BJ (cell line): ENCODE data around the gene C1GALT1. TPM values are rescaled to one million over a fixed set of nuclear protein-coding genes. Genes with fewer than 3 reads are reported as not detected.
"Not testable (repeated sequence)": the region's sequence is repeated elsewhere in the genome, so short reads cannot be mapped to it uniquely, and the experiment has no call there.

ENCODE experiments used
- CTCF ChIA-PET: fragments of 350-600 bp; formaldehyde crosslinking; extraction: SDS; loops from one replicate; lab custom pipeline; 2021; ENCODE audit warnings: antibody characterized with exemption, inconsistent platforms; lab: Yijun Ruan, JAX
- POLR2A ChIA-PET: fragments of 300-600 bp; sonication (Branson Sonifier 250); formaldehyde crosslinking; extraction: SDS; loops from one replicate; lab custom pipeline; 2021; ENCODE audit warnings: antibody characterized with exemption; lab: Charles Lee
- DNase-seq: peaks from one replicate; pipeline ENCODE4 v3.0.0-alpha.2; 2011; ENCODE audit warnings: low read depth
- H3K27me3 ChIP-seq: 2 replicates; pipeline ENCODE4 v1.6.0; 2011; ENCODE audit warnings: low read length; ENCODE audit not compliant: control insufficient read depth, insufficient read depth
- H3K36me3 ChIP-seq: 2 replicates; pipeline ENCODE4 v1.5.1; 2011; ENCODE audit warnings: low read length; ENCODE audit not compliant: control insufficient read depth, insufficient read depth
- H3K4me3 ChIP-seq: 2 replicates; pipeline ENCODE4 v1.5.1; 2011; ENCODE audit warnings: low read depth, mild to moderate bottlenecking, control low read depth, low read length
- CTCF ChIP-seq: IDR thresholded peaks from 2 replicates; pipeline ENCODE4 v1.5.1; 2011; ENCODE audit warnings: low read depth, mild to moderate bottlenecking, control low read depth, inconsistent platforms, low read length, moderate library complexity; ENCODE audit not compliant: insufficient read depth
- polyA plus RNA-seq: library from polyadenylated mRNA; depleted of rRNA; stranded (reverse); fragments of >200 nt; gene quantifications from 2 replicates; pipeline ENCODE4 v1.2.3, GENCODE V29; 2011

C1GALT1 gene
- polyA plus RNA-seq, 1 experiment: 7.9 TPM

GRCh38 chr7:7190142-7190541, 7.8 kb downstream of the C1GALT1 start:
- no peak overlapping the region for H3K4me3 ChIP-seq
- POLR2A ChIA-PET: no interaction called here
- H3K36me3 ChIP-seq: no peaks in the 10 kb centered on the region
- no peak for TF ChIP-seq CTCF
- DNase-seq: no peak
- CTCF ChIA-PET: interaction anchor here (1.0 to 1.2 kb wide), 2 partner anchors 13 to 87 kb away, joined by 3 to 6 read pairs; no protein-coding TSS in a partner anchor
- H3K27me3 ChIP-seq: no peaks in the 10 kb centered on the region

DNA sequence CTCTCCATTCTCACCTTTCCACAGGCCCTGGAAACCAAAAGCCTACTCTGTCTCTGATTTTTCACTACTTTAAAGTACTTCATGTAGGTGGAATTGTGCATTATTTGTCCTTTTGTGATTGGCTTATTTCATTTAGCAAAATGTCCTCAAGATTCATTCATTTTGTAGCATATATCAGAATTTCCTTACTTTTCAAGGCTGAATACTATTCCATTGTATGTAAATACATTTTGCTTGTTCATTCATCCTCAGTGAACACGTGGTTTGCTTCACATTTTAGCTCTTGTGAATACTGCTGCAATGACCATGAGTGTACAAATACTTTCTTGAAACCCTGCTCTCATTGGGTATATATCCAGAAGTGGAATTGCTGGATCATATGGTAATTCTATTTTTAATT, 8.8 kb downstream of the C1GALT1 start:
- no peaks in the 10 kb centered on the region for H3K36me3 ChIP-seq
- H3K27me3 ChIP-seq: no peaks in the 10 kb centered on the region
- no peak for TF ChIP-seq CTCF
- ChIA-PET POLR2A (no interaction called here), CTCF (no interaction called here)
- H3K4me3 ChIP-seq: no peak overlapping the region
- no peak for DNase-seq

DNA sequence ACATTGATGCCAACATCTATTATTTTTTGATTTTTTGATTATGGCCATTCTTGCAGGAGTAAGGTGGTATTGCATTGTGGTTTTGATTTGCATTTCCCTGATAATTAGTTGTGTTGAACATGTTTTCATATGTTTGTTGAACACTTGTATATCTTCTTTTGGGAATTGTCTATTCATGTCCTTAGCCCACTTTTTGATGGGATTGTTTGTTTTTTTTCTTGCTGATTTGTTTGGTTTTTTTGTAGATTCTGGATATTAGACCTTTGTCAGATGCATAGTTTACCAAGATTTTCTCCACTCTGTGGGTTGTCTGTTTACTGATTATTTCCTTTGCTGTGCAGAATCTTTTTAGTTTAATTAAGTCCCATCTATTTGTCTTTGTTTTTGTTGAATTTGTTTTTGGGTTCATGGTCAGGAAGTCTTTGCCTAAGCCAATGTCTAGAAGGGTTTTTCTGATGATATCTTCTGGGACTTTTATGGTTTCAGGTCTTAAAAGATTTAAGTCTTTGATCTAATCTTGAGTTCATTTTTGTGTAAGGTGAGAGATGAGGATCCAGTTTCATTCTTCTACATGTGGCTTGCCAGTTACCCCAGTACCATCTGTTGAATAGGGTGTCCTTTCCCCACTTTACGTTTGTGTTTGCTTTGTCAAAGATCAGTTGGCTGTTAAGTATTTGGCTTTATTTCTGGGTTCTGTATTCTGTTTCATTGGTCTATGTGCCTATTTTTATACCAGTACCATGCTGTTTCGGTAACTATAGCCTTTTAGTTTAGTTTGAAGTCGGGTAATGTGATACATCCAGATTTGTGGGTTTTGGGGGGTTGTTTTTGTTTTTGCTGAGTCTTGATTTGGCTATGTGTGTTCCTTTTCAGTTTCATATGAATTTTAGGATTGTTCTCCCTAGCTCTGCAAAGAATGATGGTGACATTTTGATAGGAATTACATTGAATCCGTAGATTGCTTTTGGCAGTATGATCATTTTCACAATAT, 10.7 kb downstream of the C1GALT1 start:
- POLR2A ChIA-PET: not testable (repeated sequence)

GRCh38 chr7:7199592-7199991, 17.2 kb downstream of the C1GALT1 start:
- H3K27me3 ChIP-seq, POLR2A ChIA-PET, DNase-seq, H3K36me3 ChIP-seq, H3K4me3 ChIP-seq, CTCF ChIA-PET: not testable (repeated sequence)

More for the DNA sequence above, 10.7 kb downstream of the C1GALT1 start:
- CTCF ChIA-PET, DNase-seq, H3K4me3 ChIP-seq, H3K36me3 ChIP-seq, H3K27me3 ChIP-seq: not testable (repeated sequence)

DNA sequence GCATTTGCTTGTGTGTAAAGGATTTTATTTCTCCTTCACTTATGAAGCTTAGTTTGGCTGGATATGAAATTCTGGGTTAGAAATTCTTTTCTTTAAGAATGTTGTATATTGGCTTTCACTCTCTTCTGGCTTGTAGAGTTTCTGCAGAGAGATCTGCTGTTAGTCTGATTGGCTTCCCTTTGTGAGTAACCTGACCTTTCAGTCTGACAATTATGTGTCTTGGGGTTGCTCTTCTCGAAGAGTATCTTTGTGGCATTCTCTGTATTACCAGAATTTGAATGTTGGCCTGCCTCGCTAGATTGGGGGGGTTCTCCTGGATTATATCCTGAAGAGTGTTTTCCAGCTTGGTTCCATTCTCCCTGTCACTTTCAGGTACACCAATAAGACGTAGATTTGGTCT, 17.9 kb downstream of the C1GALT1 start:
- POLR2A ChIA-PET, H3K36me3 ChIP-seq, CTCF ChIA-PET, H3K4me3 ChIP-seq, DNase-seq, H3K27me3 ChIP-seq: not testable (repeated sequence)

GRCh38 chr7:7201578-7202374, 19.4 kb downstream of the C1GALT1 start:
- H3K27me3 ChIP-seq: no peaks in the 10 kb centered on the region
- POLR2A ChIA-PET: no interaction called here
- no peak for TF ChIP-seq CTCF
- DNase-seq: no peak
- CTCF ChIA-PET: interaction anchor here (1.0 kb wide), 1 partner anchor 19 kb away, joined by 3 read pairs; the partner anchor contains the start of gene C1GALT1
- no peaks in the 10 kb centered on the region for H3K36me3 ChIP-seq
- H3K4me3 ChIP-seq: no peak overlapping the region
